Type B pancreatic cell (in vitro differentiated cells): Measurements from ENCODE around the gene XKR8. TPM values are rescaled to one million over a fixed set of nuclear protein-coding genes. Genes with fewer than 3 reads are reported as not detected.

ENCODE experiments used
- DNase-seq: peaks from one replicate; pipeline ENCODE4 v3.0.0; 2021; ENCODE audit warnings: mixed read lengths; ENCODE audit not compliant: unreplicated experiment; ENCODE audit errors: extremely low spot score
- H3K27ac Mint-ChIP-seq: 2 replicates; pipeline ENCODE4 v1.8.0; 2021; ENCODE audit warnings: mild to moderate bottlenecking, mixed read lengths
- H3K27me3 Mint-ChIP-seq: 2 replicates; pipeline ENCODE4 v1.8.0; 2021; ENCODE audit warnings: mixed read lengths
- H3K36me3 Mint-ChIP-seq: 2 replicates; pipeline ENCODE4 v1.8.0; 2021; ENCODE audit warnings: mixed read lengths
- H3K4me1 Mint-ChIP-seq: one replicate; pipeline ENCODE4 v1.8.0; 2021; ENCODE audit warnings: mixed read lengths; ENCODE audit not compliant: unreplicated experiment
- H3K4me3 Mint-ChIP-seq: 2 replicates; pipeline ENCODE4 v1.8.0; 2021; ENCODE audit warnings: mild to moderate bottlenecking, mixed read lengths
- H3K9me3 Mint-ChIP-seq: 2 replicates; pipeline ENCODE4 v1.8.0; 2021; ENCODE audit warnings: mixed read lengths
- CTCF ChIP-seq: fragments of 200-600 bp; sonication (generic); conservative IDR thresholded peaks from 2 replicates; pipeline ENCODE4 v1.5.0; 2021; ENCODE audit warnings: antibody characterized with exemption, mild to moderate bottlenecking
- total RNA-seq: library from RNA; stranded (reverse); gene quantifications from 2 replicates; pipeline ENCODE4 v1.2.1, GENCODE V29; 2021; ENCODE audit warnings: low replicate concordance

Gene XKR8
- total RNA-seq, 1 donor from 2014 or later, result 12.6 TPM

- no peak overlapping the region for H3K27ac Mint-ChIP-seq
- no peaks in the 10 kb centered on the region for H3K36me3 Mint-ChIP-seq
- H3K9me3 Mint-ChIP-seq, result no peaks in the 10 kb centered on the region
- H3K27me3 Mint-ChIP-seq, result peaks cover 7% of the 10 kb centered on the region
- peaks cover 4% of the 10 kb centered on the region for H3K4me1 Mint-ChIP-seq
- peak overlapping the region; percentile 50 for H3K4me3 Mint-ChIP-seq
- no peak for DNase-seq
- no peak for TF ChIP-seq CTCF
Measured at GRCh38 chr1:27956761-27957160, 3.0 kb upstream of the XKR8 start.

DNA sequence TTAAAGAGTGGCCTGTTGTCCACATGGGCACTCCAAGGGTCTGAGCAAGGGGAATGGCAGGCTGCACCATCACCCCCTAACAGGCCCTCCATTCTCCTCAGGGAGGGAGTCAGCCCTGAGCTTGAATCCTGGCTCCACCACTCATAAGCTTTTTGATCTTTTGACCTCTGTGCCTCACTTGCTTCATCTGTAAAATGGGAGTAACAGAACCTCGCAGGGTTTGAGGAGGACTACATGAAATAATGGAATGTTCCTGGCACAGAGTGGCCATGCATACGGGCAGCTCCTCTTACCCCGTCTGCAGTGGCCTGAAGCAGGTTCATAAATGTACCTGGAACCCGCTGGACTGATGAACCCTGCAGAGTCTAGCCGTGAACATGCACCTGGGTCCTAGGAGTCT lies 2.1 kb upstream of the XKR8 start:
- peaks cover 7% of the 10 kb centered on the region for H3K27me3 Mint-ChIP-seq
- H3K36me3 Mint-ChIP-seq, result no peaks in the 10 kb centered on the region
- H3K9me3 Mint-ChIP-seq, result no peaks in the 10 kb centered on the region
- TF ChIP-seq CTCF, result no peak
- DNase-seq, result no peak
- H3K27ac Mint-ChIP-seq, result no peak overlapping the region
- H3K4me3 Mint-ChIP-seq, result no peak overlapping the region
- peaks cover 4% of the 10 kb centered on the region for H3K4me1 Mint-ChIP-seq

DNA sequence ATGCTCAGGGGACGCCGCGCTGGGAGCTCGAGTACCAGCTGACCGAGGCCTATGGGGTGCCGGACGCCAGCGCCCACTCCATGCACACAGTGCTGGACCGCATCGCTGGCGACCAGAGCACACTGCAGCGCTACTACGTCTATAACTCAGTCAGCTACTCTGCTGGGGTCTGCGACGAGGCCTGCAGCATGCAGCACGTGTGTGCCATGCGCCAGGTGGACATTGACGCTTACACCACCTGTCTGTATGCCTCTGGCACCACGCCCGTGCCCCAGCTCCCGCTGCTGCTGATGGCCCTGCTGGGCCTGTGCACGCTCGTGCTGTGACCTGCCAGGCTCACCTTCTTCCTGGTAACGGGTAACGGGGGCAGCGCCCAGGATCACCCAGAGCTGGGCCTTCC lies 1.3 kb upstream of the XKR8 start:
- no peaks in the 10 kb centered on the region for H3K36me3 Mint-ChIP-seq
- no peaks in the 10 kb centered on the region for H3K9me3 Mint-ChIP-seq
- no peak overlapping the region for H3K4me3 Mint-ChIP-seq
- no peak for DNase-seq
- H3K4me1 Mint-ChIP-seq, result peaks cover 4% of the 10 kb centered on the region
- peaks cover 7% of the 10 kb centered on the region for H3K27me3 Mint-ChIP-seq
- no peak for TF ChIP-seq CTCF
- no peak overlapping the region for H3K27ac Mint-ChIP-seq

GRCh38 chr1:27960762-27961645 lies 1.2 kb downstream of the XKR8 start:
- H3K27ac Mint-ChIP-seq, result no peak overlapping the region
- no peak for DNase-seq

GRCh38 chr1:27961646-27962221 lies 2.0 kb downstream of the XKR8 start:
- Mint-ChIP-seq H3K4me1 (peaks cover 4% of the 10 kb centered on the region), H3K9me3 (no peaks in the 10 kb centered on the region), H3K4me3 (peak overlapping the region; percentile 87), H3K36me3 (no peaks in the 10 kb centered on the region), H3K27me3 (no peaks in the 10 kb centered on the region), H3K27ac (no peak overlapping the region)
- no peak for TF ChIP-seq CTCF
- no peak for DNase-seq

More at GRCh38 chr1:27960762-27961645, 1.2 kb downstream of the XKR8 start:
- Mint-ChIP-seq H3K9me3 (no peaks in the 10 kb centered on the region), H3K4me1 (peaks cover 4% of the 10 kb centered on the region), H3K27me3 (no peaks in the 10 kb centered on the region), H3K4me3 (peak overlapping the region; percentile 87), H3K36me3 (no peaks in the 10 kb centered on the region)
- no peak for TF ChIP-seq CTCF
